Body of pancreas (tissue), 4 donors: Measurements from ENCODE around the gene MPP3.

Experiments
- POLR2A ChIP-seq, 3 donors: fragments of 450-650 bp; IDR thresholded peaks; one replicate each; pipeline ENCODE4 v1.6.1; 2016; ENCODE audit warnings: antibody characterized with exemption in 3 of 3, mild to moderate bottlenecking in 2 of 3
- TF ChIP-seq, protein P1 (sequence below), 7 experiments: fragments of 450-650 bp in 4 of 7; fragments of 200-600 bp in 3 of 7; sonication (generic) in 3 of 7; IDR thresholded peaks; one replicate each; pipeline ENCODE4 v1.5.1; 2016 to 2019; ENCODE audit warnings: antibody characterized with exemption in 7 of 7

DNA sequence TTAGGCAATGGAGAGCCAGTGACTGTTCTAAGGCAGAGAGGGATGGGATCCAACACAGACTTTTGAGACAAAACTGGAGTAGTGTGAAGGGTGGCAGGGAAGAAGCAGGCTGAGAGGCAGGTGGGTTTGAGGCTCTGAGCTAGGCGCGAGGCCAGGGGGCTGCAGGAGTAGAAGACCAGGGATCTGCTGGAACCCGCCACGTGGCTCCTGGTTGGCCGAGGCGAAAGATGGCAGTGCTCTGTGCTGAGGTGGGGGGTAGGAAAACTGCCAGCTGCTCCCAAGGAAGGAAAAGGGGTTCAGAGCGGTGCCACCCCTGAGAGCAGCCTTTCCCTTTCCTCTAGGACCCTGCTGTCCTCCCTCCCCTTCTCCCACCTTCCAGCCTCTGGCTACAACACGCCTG, 19.6 kb upstream of the MPP3 start:
- TF ChIP-seq, protein P1, sequence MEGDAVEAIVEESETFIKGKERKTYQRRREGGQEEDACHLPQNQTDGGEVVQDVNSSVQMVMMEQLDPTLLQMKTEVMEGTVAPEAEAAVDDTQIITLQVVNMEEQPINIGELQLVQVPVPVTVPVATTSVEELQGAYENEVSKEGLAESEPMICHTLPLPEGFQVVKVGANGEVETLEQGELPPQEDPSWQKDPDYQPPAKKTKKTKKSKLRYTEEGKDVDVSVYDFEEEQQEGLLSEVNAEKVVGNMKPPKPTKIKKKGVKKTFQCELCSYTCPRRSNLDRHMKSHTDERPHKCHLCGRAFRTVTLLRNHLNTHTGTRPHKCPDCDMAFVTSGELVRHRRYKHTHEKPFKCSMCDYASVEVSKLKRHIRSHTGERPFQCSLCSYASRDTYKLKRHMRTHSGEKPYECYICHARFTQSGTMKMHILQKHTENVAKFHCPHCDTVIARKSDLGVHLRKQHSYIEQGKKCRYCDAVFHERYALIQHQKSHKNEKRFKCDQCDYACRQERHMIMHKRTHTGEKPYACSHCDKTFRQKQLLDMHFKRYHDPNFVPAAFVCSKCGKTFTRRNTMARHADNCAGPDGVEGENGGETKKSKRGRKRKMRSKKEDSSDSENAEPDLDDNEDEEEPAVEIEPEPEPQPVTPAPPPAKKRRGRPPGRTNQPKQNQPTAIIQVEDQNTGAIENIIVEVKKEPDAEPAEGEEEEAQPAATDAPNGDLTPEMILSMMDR (IDR thresholded peaks at IDR 0.05): no peak
- no peak for TF ChIP-seq POLR2A (IDR thresholded peaks at IDR 0.05)
